ENCODE data around the gene ZNF780A.

Gene ZNF780A

DNA sequence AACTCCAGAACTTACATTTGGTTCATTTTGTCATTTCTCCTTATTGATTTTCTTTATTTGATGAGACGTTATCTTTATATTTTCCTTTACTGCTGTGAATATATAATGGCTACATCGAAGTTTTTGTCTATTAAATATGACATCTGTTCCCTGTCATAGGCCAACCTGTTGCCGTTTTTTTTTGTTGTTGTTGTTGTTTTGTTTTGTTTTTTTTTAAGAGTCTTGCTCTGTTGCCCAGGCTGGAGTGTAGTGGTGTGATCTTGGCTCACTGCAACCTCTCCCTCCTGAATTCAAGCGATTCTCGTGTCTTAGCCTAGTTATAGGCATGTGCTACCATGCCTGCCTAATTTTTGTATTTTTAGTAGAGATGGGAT, 64.2 kb downstream of the ZNF780A start (continued):
- TF ChIP-seq SCRT1 (tag by site-specific recombination; IDR thresholded peaks at IDR 0.05; ENCODE audit: borderline replicate concordance) (peak; percentile 77), ZXDB (tag by site-specific recombination; IDR thresholded peaks at IDR 0.05) (no peak), ZNF768 (tag by site-specific recombination; IDR thresholded peaks at IDR 0.05) (no peak), FEZF1 (tag by site-specific recombination; IDR thresholded peaks at IDR 0.05) (no peak), HOXC10 (CRISPR knock-in tag; IDR thresholded peaks at IDR 0.05) (no peak), ZNF423 (tag by site-specific recombination; IDR thresholded peaks at IDR 0.05) (no peak), ZNF24 (tag by site-specific recombination; IDR thresholded peaks at IDR 0.05) (no peak)
- TF ChIP-seq, protein P1, sequence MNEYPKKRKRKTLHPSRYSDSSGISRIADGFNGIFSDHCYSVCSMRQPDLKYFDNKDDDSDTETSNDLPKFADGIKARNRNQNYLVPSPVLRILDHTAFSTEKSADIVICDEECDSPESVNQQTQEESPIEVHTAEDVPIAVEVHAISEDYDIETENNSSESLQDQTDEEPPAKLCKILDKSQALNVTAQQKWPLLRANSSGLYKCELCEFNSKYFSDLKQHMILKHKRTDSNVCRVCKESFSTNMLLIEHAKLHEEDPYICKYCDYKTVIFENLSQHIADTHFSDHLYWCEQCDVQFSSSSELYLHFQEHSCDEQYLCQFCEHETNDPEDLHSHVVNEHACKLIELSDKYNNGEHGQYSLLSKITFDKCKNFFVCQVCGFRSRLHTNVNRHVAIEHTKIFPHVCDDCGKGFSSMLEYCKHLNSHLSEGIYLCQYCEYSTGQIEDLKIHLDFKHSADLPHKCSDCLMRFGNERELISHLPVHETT (tag by site-specific recombination; IDR thresholded peaks at IDR 0.05) = no peak

DNA sequence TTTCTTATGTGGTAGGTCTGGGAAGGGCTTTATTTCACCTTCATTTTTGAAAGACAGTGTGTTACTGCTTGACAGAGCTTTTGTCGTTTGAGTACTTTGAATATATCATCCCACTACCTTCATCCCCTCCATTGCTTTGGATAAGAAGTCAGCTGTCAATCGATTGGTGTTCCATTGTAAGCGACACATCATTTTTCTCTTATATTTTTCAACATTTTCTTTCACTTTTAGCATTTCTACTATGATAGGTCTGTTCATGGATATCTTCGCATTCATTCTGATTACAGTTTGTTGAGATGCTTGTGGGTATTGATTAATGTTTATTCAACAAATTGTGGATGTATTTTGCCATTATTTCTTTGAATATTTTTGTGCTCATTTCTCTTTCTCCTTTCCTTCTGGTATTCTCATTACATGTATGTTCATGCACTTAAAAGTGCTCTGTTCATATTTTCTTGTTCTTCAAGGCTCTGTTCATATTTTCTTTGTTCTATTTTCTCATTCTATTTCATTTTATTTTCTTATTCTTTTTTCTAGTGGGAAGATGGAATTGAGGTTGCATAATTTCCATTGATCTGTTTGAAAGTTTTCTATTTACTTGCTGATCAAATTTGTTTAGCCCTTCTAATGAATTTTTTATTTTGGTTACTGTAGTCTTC, 64.7 kb downstream of the ZNF780A start:
- ChIA-PET POLR2A (no interaction called here), CTCF (no interaction called here)
- Histone ChIP-seq H3K27ac (ENCODE audit: extremely low read depth, low read depth, low read length) (no peak overlapping the region), H3K4me1 (ENCODE audit: control insufficient read depth, insufficient read depth, low read length) (no peaks in the 10 kb centered on the region), H3K9me3 (ENCODE audit: control insufficient read depth, insufficient read depth, low read depth, low read length) (peaks cover 65% of the 10 kb centered on the region), H3K4me3 (ENCODE audit: low read depth, low read length) (no peak overlapping the region), H3K36me3 (ENCODE audit: control insufficient read depth in 2 of 2, insufficient read depth in 1 of 2, low read length in 2 of 2) (peaks cover 0 to 15% of the 10 kb centered on the region in 2 experiments; a peak in 2 of 3 replicates)
- TF ChIP-seq ZFP41 (tag by site-specific recombination; IDR thresholded peaks at IDR 0.05; ENCODE audit: borderline replicate concordance) = no peak
- TF ChIP-seq HOXD13 (CRISPR knock-in tag; IDR thresholded peaks at IDR 0.05; ENCODE audit: borderline replicate concordance) = no peak
- peak; percentile 54; the same call in 1 of the 2 replicates for TF ChIP-seq RBAK (tag by site-specific recombination; IDR thresholded peaks at IDR 0.05)
- TF ChIP-seq ZSCAN23 (tag by site-specific recombination; IDR thresholded peaks at IDR 0.05) = no peak
- TF ChIP-seq ZNF585B (tag by site-specific recombination; IDR thresholded peaks at IDR 0.05) = no peak
- TF ChIP-seq ZNF155 (tag by site-specific recombination; IDR thresholded peaks at IDR 0.05) = no peak
- TF ChIP-seq ZNF202 (tag by site-specific recombination; IDR thresholded peaks at IDR 0.05; ENCODE audit: borderline replicate concordance) = no peak
- no peak for TF ChIP-seq ZNF610 (tag by site-specific recombination; IDR thresholded peaks at IDR 0.05; ENCODE audit: borderline replicate concordance)
- peak; percentile 91 for TF ChIP-seq ZNF311 (tag by site-specific recombination; IDR thresholded peaks at IDR 0.05; ENCODE audit: borderline replicate concordance)
- TF ChIP-seq, protein P2, sequence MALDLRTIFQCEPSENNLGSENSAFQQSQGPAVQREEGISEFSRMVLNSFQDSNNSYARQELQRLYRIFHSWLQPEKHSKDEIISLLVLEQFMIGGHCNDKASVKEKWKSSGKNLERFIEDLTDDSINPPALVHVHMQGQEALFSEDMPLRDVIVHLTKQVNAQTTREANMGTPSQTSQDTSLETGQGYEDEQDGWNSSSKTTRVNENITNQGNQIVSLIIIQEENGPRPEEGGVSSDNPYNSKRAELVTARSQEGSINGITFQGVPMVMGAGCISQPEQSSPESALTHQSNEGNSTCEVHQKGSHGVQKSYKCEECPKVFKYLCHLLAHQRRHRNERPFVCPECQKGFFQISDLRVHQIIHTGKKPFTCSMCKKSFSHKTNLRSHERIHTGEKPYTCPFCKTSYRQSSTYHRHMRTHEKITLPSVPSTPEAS (tag by site-specific recombination; IDR thresholded peaks at IDR 0.05) = no peak
- TF ChIP-seq ZNF121 (tag by site-specific recombination; IDR thresholded peaks at IDR 0.05) = no peak
- 0 out of 2 replicates have a peak, but pooled peaks have one; percentile 13 for TF ChIP-seq ZNF544 (tag by site-specific recombination; IDR thresholded peaks at IDR 0.05)
- no peak for TF ChIP-seq ZNF768 (tag by site-specific recombination; IDR thresholded peaks at IDR 0.05)
- TF ChIP-seq ZNF211 (tag by site-specific recombination; IDR thresholded peaks at IDR 0.05; ENCODE audit: low read depth) = 0 out of 2 replicates have a peak, but pooled peaks have one; percentile 10
- TF ChIP-seq ZNF843 (tag by site-specific recombination; IDR thresholded peaks at IDR 0.05) = no peak
- no peak for TF ChIP-seq ZNF792 (tag by site-specific recombination; IDR thresholded peaks at IDR 0.05)
- TF ChIP-seq BCL11B (tag by site-specific recombination; IDR thresholded peaks at IDR 0.05; ENCODE audit: low read depth) = no peak
- TF ChIP-seq, protein P3, sequence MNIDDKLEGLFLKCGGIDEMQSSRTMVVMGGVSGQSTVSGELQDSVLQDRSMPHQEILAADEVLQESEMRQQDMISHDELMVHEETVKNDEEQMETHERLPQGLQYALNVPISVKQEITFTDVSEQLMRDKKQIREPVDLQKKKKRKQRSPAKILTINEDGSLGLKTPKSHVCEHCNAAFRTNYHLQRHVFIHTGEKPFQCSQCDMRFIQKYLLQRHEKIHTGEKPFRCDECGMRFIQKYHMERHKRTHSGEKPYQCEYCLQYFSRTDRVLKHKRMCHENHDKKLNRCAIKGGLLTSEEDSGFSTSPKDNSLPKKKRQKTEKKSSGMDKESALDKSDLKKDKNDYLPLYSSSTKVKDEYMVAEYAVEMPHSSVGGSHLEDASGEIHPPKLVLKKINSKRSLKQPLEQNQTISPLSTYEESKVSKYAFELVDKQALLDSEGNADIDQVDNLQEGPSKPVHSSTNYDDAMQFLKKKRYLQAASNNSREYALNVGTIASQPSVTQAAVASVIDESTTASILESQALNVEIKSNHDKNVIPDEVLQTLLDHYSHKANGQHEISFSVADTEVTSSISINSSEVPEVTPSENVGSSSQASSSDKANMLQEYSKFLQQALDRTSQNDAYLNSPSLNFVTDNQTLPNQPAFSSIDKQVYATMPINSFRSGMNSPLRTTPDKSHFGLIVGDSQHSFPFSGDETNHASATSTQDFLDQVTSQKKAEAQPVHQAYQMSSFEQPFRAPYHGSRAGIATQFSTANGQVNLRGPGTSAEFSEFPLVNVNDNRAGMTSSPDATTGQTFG (tag by site-specific recombination; IDR thresholded peaks at IDR 0.05; ENCODE audit: borderline replicate concordance) = no peak
- TF ChIP-seq ZNF112 (tag by site-specific recombination; IDR thresholded peaks at IDR 0.05) = no peak
- 0 out of 2 replicates have a peak, but pooled peaks have one; percentile 8 for TF ChIP-seq SP7 (tag by site-specific recombination; IDR thresholded peaks at IDR 0.05)
- peak; percentile 90 for TF ChIP-seq SETDB1 (IDR thresholded peaks at IDR 0.05; ENCODE audit: insufficient read length, low read length)

Measured in HEK293 (cell line).